GM18511 (cell line): ENCODE measurements around the gene PAGE2B.
"Not testable (repeated sequence)": the region's sequence is repeated elsewhere in the genome, so short reads cannot be mapped to it uniquely, and the experiment has no call there.

Experiments used
- ATAC-seq: cut with Tn5 transposase; IDR thresholded peaks from one replicate; pipeline ENCODE4 v1.9.1; 2021; ENCODE audit warnings: mild to moderate bottlenecking, moderate library complexity; ENCODE audit not compliant: unreplicated experiment

Gene PAGE2B

DNA sequence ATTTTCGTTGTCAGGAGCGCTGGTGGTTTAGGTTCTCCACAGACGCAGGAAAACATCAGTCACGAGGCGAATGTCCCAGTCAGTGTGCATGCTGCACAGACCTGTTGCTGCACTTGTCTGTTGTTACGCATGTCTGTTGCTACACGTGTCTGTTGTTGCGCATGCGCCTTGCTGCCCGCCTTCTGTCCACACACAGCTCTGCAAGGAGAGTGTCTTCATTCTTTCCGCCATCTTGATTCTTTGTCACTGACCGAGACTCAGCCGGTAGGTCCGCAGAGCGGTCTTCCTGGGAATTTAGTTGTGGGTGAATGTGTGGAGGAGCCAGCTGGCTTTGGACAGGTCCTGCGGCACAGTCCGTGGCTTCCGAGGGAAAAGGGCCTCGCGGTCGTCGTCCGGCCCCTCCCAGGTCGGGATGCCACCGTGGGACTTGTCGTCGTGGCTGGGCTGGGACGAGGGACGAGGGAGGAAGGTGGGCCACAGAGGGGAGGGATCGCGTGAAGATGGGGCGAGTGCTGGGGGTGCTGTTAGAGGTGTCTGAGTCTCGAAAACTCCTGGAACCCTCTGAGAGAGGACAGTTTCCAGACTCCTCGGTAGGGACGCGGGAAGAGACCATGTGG, at the start of gene PAGE2B:
PAGE2B (plus strand) TSS at position 180 of the 617 bp plus-strand sequence. CDS start 1,012 bp downstream, outside the sequence.
- no peak for ATAC-seq

DNA sequence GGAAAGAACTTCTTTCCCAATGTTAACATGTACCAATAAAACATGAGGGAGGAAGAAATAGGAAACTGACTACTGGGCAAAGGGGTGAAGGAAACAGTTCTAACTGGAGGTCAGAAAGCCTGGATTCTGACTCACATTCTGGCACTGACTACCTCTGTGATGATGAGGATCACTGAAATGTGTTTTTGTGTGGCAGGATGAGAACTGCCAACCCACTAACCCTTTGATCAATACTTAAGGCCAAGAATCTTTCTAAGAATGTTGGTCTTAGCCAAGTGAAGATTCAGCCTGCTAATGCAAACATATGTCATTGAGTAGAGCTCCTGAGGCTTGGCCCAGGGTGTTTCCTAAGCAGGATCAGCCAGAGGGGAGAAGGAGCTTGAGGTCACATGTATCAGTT, 48.7 kb upstream of the PAGE2B start:
- ATAC-seq, result no peak

DNA sequence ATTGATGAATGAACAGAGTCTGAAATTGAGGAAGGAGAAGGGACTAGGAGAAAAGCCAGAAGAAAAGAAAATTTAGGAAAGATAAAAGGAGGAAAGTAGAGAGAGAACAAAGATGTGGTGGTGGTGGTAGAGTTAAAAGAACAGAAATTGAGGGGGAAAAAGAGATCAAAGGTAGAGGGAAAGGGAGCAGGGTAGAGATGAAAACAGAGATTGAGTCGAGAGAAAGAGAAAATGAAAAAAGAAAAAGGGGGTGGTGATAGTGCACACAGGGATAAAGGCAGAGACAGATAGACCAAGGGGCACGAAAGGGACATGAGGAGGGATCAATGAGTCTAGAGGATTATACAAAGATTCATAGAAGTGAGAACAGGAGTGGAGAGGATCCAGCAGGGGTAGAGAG, 48.0 kb upstream of the PAGE2B start:
- ATAC-seq, result no peak

DNA sequence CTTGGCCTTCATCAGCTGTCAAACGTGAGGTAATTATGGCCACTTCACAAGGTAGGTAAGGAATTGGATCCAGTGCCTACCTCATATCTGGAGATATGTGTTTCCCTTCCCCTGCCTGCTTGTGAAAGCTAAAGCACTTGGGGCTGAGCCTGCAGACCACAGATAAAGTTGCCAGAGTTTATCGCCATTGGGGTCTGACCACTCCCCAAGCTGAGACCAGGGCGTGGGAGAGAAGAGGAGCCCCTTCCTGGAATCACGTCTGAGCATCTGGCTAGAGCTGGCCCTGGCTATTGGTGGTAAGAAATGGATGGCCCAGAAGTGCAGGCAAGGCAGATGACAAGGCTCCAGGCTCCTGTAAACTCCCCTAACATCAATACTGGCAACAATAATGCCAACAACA, 46.8 kb upstream of the PAGE2B start:
- no peak for ATAC-seq

DNA sequence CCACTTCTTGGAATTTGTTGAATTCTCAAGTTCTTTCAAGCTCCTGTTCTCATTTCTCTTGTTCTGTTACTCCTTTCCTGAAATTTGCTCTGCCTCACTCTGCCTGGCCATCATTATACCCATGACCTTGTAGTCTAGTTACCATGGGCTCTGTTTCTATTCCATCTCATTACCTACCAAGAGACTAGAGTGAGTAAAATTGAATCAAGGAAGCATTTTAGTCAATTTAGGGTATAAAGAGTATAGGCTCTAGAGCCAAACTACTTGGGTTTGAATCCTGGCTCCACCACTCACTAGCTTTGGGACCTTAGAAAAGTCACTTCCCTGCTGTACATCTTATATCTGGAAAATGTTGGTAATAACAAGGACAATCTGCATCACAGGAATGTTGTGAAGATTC, 46.2 kb upstream of the PAGE2B start:
- ATAC-seq, result no peak

DNA sequence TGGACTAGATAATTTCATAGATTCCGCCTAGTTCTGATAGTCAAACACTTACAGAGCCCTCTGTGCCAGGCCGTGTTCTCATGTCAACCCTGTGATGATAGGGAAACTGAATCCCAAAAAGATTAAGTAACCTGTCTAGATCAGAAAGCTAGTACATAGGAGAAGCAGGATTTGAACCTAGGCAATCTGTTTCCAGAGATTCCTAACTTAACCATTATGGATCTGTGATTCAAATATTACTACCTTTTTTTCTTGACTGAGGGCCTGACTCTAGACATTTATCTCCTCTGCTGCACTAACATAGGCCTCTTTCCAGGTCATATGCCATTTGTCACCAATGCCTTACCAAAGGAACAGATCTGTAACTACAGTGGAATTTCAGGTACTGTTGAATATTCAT, 45.5 kb upstream of the PAGE2B start:
- ATAC-seq, result no peak

DNA sequence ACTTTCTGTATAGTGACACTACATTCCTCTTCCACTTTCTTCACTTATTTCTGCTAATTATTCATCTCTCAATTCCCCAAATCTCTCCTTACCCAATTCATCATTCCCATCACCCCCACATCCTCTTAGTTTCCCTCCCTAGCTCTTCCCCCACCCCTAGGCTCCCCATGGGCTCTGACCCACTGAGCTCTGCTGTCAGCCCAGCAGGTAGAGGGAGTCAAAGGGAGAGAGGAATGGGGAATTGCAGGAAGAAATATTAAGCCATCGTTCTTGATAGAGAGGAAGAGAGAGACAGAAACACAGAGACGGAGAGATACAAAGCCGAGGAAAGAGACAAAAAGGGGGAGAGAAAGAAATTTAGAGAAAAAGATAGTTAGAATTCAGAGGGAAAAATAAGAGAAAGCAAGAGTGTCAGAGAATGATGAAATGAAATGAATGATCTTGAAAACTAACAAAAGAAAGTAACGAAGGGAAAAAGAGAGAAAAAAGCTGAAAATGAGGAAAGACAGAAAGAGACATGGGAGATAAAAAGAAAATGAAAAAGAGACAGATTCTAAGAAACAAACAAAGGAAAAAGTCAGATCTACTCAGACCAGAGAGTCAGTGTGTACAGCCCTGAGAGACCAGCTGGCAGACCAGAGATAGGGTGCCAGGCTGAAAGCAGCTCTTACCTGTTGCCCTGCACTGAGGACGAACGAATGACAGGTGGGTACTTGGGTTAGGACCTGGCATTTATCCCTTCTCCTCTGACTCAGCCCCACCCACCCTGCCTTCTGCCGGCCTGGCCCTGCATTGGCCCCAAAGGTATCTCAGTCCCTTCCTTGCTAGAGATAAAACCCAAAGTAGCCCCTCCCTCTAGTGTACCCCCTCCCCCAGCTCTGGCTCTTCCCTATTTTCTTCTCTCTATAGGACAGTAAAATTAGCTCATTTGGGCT, 44.3 kb upstream of the PAGE2B start, which contains the start of gene ALAS2:
ALAS2 (minus strand) TSS at position 707 of the 935 bp plus-strand sequence. CDS start 4,977 bp downstream, outside the sequence.
- no peak for ATAC-seq

- ATAC-seq, result no peak
Observed at GRCh38 chrX:55033429-55033828, 41.4 kb upstream of the PAGE2B start.

- no peak for ATAC-seq
Observed at GRCh38 chrX:55039471-55039870, 35.4 kb upstream of the PAGE2B start.

GRCh38 chrX:55041514-55041913, 33.3 kb upstream of the PAGE2B start:
- no peak for ATAC-seq

GRCh38 chrX:55050599-55050998, 24.2 kb upstream of the PAGE2B start:
- ATAC-seq, result not testable (repeated sequence)

DNA sequence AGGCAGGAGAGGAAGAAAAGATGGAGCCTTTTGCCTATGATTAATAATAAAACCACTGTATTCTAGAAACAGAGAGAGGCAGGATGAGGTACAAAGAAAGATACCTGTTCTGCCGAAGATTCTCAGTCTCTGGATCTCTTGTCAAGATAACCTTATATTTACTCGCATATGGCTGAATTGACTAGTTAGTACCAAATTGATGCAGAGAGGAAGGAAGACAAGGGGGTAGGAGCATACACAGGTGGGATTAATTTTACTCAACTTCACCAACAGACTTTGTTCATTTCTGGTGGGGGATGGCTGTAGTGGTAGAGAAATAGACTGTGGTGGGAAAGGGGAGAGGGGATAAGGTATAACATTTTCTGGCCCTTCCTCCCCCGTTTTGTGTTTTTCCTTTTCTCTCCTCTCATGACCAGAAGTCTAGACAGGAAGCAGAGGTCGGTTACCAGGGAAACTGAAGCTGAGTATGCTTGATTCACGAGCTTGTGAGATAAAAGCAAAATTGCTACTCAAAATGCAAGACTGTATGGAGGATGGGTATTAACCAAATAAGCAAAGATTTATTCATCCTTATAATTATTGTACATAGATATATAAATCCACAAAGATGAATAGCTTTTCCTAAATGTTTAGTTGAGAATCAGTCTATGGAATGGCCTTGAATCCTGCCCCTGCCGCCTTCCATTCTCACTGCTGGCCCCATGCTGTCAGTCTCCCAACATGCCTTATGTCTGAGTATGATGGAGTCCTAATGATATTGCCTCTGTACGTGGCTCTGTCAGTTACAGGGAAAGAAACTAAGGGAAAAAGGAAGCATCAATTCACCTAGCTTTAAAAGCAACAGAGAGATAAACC, 17.8 kb upstream of the PAGE2B start:
- no peak for ATAC-seq

GRCh38 chrX:55057675-55058249, 17.1 kb upstream of the PAGE2B start:
- peak; percentile 72 for ATAC-seq

DNA sequence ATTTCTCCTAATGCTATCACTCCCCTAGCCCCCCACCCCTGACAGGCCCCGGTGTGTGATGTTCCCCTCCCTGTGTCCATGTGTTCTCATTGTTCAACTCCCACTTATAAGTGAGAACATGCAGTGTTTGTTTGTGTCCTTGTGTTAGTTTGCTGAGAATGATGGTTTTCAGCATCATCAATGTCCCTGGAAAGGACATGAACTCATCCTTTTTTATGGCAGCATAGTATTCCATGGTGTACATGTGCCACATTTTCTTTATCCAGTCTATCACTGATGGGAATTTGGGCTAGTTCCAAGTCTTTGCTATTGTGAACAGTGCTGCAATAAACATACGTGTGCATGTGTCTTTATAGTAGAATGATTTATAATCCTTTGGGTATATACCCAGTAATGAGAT, 7.7 kb upstream of the PAGE2B start:
- not testable (repeated sequence) for ATAC-seq

DNA sequence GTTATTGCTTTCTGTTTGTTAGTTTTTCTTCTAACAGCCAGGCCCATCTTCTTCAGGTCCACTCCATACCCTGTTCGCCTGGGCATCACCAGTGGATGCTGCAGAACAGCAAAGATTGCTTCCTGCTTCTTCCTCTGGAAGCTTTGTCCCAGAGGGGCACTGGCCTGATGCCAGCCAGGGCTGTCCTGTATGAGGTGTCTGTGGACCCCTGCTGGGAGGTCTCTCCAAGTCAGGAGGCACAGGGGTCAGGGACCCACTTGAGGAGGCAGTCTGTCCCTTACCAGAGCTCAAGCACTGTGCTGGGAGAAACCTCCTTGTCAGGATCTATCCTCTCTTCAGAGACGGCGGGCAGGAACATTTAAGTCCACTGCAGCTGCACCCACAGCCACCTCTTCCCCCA, 2.5 kb upstream of the PAGE2B start:
- ATAC-seq, result no peak

DNA sequence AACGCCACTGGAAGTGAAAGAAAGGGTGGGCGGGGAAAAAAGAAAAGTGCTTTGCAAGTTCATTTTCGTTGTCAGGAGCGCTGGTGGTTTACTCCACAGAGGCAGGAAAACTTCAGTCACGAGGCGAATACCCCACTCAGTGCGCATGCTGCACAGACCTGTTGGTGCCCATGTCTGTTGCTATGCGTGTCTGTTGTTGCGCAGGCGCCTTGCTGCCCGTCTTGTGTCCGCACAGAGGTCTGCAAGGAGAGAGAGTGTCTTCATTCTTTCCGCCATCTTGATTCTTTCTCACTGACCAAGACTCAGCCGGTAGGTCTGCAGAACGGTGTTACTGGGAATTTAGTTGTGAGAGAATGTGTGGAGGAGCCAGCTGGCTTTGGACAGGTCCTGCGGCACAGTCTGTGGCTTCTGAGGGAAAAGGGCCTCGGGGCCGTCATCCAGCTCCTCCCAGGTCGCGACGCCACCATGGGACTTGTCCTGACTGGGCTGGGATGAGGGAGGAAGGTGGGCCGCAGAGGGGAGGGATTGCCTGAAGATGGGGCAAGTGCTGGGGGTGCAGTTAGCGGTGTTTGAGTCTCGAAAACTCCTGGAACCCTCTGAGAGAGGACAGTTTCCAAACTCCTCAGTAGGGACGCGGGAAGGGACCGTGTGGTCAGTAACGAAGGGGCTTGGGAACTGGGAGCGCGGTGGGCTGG, 14.1 kb downstream of the PAGE2B start, which contains the start of gene PAGE2:
PAGE2 (plus strand) TSS at position 224 of the 695 bp plus-strand sequence. CDS start 1,003 bp downstream, outside the sequence.
- no peak for ATAC-seq

- no peak for ATAC-seq
Observed at GRCh38 chrX:55098691-55099090, 23.9 kb downstream of the PAGE2B start.

DNA sequence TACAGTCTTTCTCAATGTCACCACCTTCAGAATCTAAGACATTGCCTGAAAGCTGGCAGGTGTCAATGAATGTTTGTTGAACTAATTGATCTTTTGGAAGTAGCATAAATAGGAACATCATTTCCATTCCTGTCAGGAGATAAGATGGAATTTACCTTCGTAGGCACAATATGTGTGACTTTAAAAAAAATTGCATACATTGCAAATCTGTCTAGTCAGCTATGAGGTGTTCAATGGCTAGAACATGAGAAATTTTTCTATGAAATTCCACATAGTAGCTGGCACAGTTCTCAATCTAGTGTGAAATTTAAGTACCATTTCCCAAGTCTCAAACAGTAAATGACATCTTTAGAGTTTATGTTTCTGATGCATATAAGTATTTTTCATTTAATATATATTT, 24.3 kb downstream of the PAGE2B start:
- ATAC-seq, result no peak

GRCh38 chrX:55102754-55103153, 27.9 kb downstream of the PAGE2B start:
- no peak for ATAC-seq

GRCh38 chrX:55107262-55107661, 32.4 kb downstream of the PAGE2B start:
- no peak for ATAC-seq
